GM19397 (cell line): ENCODE data around the gene DOP1B.
"Not testable (repeated sequence)": the region's sequence is repeated elsewhere in the genome, so short reads cannot be mapped to it uniquely, and the experiment has no call there.

Experiments used
- ATAC-seq: cut with Tn5 transposase; IDR thresholded peaks from one replicate; pipeline ENCODE4 v1.9.1; 2021; ENCODE audit warnings: mild to moderate bottlenecking, moderate library complexity; ENCODE audit not compliant: unreplicated experiment

Gene DOP1B

DNA sequence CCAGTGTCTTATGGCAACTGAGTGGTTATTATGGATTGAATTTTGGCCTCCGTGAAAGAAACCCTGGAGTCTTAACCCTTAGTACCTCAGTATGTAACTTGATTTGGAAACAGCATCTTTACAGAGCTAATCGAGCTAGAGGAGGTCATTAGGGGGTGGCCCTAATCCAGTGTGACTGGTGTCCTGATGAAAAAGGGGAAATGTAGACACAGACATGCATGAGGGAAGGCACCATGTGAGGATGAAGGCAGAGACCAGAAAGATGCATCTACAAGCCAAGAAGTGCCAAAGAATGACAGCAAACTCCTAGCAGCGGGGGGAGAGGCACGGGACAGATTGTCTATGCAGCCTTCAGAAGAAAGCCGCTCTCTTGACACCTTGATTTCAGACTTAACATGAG lies 14.7 kb downstream of the DOP1B start:
- no peak for ATAC-seq

DNA sequence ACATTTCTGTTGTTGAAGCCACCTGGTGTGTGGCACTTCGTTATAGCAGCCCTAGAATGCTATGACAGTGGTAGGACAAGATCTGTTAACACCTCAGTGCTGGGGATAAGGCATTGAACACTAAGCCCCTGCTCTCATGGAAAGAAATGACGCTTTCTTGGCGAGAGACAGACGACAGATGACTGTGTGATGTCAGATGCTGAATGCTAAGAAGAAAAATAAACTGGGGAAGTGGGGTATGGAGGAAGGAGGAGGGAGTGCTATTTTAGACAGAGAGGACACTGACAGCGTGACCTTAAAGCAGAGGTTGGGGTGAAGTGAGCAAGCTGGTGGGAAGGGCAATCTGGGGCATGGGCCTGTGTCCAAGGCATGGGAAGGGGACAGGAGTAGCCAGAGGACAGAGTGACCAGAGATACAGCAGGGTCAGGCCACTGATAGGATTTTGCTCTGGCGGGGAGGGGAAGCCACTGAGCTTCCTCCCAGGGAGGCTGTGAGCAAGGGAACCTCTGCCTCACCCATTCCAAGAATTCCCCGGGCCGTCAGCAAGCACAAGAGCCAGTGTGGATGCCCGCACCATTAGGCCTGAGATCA lies 15.2 kb downstream of the DOP1B start:
- no peak for ATAC-seq

DNA sequence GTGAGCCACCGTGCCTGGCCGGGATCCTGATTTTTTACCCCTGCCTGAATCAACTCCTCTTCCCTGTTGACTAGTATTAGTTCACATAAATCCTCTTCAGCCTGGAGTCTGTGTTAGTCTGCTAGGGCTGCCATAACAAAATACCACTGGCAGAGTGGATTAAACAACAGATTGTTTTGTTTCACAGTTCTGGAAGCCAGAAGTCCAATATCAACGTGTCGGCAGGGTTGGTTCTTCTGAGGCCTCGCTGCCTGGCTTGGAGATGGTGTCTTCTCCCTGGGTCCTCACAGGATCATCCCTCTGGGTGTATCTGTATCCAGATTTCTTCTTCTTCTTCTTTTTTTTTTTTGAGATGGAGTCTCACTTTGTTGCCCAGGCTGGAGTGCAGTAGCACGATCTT lies 18.2 kb downstream of the DOP1B start:
- no peak for ATAC-seq

DNA sequence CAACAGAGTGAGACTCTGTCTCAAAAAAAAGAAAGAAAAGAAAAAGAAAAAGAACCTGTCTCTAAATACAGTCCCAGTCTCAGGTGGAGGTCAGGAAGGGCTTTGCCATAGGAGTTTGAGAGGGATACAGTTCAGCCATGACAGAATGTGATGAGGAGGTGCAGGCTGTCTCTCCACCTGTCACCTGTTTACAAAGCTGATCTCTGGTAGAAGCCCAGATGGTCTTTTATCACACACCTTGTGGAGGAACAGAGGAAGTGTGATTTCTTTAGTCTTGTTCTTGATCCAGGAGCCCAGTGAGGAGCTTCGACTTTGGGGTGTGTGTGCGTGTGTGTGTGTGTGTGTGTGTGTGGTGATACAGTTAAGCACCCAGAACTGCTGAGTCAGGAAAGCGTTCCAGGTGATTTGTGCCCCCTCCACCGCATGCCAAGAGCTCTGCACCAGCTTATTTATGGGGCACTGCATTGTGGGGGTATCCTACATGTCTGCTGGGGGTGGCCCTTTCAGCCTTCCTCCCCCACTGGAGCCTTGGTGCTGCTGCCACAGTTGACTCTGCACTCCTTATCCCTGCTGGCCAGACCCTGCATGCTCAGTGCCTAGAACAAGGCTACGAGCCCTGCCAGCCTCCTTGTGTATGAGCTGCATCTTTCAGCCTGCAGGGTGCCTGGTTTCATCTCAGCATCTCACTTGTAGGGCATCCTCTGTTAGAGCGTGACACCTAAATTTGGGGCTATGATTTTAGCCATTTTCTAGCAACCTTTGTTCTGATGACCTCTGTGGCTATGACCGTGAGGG lies 19.3 kb downstream of the DOP1B start:
- no peak for ATAC-seq

DNA sequence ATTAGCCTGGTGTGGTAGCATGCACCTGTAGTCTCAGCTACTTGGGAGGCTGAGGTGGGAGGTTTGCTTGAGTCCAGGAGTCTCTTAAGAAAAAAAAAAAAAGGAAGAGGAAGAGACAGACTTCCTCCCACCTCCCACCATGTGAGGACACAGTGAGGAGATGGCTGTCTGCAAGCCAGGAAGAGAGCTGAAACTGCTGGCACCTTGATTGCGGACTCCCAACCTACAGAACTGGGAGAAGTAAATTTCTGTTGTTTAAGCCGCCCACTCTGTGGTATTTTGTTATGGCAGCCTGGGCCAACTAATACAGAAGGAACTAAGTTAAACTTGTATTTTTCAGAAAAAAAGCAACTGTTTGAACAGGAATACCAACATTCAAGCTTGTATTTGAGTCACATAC lies 21.7 kb downstream of the DOP1B start:
- ATAC-seq = no peak

DNA sequence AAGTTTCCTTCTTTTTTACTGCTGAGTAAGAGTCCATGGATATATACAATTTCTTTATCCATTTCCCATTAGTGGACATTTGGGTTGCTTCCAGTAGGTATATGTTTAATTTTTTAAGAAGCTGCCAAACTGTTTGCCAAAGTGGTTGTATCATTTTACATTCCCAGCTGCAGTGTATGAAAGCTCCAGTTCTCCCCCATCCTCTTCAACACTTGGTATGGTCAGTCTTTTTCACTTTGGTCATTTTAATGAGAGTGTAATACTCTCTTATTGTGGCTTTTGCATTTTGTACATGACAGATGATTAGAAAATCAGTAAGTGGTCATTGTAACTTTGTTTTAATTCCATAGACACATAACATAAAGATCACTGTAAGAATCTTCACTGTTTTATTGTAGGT lies 22.5 kb downstream of the DOP1B start:
- no peak for ATAC-seq

DNA sequence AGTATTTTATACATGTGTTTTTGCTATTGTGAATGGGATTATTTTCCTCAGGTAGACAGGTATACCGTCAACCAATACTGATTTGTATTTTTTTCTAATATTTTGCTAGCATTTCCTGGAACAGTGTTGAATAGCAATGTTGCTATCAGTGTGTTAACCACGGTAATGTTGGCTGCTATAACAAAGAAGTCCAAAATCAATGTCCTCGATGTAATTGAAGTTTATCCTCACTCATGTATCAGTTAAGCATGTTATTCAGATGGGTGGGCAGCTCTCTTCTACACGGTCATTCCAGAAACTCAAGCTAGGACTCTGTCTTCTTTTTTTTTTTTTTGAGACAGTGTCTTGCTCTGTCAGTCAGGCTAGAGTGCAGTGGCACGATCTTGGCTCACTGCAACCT lies 24.3 kb downstream of the DOP1B start:
- ATAC-seq = no peak

DNA sequence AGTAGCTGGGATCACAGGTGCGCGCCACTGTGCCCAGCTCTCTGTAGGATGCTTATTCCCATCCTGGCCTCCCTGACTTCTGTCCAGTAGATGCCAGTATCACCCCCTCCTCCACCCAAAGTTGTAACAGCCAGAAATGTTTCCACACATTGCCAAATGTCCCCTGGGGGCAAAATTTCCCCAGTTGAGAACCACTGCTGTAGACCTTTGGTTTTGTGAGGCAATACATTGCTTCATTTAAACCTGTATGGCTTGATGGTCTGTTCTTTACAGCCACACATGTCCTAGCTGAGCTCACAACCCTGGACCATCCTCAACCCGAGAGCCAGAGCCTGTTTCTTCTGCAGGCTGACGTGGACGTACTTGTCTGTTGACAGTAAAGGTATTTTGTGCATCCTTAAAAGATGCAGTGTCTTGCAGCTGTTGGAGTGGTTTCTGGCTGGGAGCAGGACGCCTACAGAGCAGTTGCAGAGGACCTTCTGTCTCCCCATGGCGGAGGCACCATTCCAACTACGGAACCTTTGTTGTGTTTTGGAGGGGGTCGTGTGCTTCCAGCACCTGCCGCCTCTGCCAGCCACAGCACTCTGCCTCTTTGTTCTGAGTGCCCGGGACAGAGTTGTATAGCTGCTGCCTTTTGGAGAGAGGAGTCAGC lies 26.6 kb downstream of the DOP1B start:
- no peak for ATAC-seq

DNA sequence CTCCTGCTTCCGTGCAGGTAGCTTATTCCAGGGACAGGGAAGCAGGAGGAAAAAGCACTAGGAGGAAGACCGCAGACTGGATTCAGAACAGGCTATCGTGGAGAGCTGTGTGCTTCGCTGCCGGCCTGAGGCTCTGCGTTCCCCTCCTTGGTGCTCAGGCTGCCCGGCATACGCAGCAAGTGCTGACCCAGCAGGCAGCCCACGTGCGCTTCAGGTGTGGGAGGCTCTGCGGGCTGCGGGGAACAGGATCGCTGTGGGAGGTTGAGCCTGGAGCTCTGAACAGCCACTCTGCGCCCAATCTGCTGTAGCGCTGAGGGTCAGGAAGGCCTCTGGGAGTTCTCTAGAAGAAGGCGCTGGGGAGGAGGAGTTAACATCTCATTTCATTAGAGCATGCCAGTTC lies 27.9 kb downstream of the DOP1B start:
- no peak for ATAC-seq

DNA sequence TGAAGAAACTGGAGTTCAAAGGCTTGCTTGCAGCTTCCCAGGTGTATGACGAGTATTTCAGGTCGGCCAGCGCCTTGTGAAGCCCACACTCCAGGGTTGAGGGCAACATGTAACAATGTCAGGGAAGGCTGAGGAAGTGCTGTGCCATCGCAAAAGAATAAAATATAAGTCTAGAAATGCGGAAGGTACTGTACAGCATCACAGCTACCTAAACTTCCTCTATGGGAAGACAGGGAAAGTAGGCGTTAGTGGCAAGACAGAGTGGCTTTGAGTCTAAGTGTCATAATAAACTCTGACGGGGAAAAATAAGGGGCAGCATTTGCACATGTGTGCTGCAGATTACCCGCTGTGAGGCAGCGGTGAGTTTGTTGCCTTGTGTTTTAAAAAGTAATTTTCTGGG lies 28.9 kb downstream of the DOP1B start:
- ATAC-seq = no peak

DNA sequence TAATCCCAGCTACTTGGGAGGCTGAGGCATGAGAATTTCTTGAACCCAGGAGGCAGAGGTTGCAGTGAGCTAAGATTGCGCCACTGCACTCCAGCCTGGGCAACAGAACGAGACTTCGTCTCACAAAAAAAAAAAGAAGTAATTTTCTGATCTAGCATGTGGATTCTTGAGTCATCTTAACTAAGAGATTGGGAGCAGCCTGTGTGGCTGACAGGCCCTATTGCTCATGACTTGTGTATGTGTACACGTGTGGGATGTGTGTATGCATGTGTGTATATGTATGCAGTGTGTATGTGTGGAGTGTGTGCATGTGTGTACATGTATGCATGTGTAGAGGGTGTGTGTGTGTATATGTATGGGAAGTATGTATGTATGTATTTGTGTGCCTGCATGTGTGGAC lies 29.5 kb downstream of the DOP1B start:
- ATAC-seq = no peak

DNA sequence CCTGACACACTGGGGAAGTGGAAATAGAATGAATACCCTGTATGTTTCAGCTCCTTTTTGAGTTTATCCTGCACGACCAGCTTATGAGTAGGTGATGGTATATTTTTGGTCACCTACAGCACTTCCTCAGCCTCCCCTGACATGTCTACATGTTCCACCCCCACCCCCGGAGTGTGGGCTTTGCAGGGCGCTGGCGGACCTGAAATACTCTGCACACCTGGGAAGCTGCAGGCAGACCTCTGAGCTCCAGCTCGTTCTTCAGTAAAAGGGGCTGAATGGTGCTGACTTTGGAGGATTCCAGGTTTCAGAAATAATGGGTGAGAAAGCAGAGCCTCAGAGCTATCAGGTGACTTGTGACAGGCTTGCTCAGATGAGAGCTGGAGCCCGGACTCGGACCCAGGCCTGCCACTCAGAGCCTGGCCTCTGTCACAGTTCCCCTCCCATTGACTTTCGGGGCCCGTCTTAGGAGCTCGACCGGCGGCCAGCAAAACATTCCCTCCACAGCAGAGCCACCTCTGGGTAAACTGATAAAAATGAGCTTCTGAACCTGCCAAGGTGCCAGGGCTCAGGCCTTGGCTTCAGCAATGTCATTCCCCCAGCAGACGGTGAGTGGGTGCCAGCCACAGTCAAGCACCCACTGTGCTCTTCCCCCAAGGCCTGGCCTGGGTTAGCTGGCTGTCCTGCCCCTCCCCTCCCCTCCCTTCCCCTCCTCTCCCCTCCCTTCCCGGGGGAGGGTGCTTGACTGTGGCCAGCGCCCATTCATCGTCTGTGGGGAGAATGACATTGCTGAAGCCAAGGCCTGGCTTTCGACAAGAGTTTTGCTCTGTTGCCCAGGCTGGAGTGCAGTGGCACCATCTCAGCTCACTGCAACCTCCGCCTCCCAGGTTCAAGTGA lies 30.1 kb downstream of the DOP1B start:
- no peak for ATAC-seq

DNA sequence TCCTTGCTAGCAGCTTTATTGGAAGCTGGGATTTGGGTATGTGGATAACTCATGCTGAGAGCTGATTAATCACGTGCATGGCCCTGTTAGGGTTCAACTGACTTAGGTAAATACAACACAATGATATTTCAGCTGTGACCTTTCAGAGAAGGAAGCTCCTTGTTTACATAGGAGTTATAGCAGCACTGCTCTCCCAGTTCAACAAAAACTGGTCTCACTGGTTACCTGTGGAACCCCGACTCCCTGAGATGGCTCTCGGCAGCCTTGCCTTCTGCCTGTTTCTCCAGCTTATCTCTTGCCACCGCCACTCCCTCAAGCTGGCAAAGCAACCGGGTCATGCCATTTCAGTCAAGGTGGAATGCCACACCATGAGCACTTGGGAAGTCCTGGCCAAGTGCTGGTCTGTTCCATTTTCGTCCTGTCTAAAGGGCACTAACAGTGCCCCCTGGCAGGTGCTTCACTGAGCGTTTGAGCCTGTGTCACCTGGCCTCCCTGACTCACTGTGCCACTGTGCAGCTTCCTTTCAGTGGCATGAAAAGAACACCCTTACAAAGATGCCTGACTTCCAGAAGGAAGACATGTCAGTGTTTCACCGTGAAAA lies 31.6 kb downstream of the DOP1B start:
- no peak for ATAC-seq

DNA sequence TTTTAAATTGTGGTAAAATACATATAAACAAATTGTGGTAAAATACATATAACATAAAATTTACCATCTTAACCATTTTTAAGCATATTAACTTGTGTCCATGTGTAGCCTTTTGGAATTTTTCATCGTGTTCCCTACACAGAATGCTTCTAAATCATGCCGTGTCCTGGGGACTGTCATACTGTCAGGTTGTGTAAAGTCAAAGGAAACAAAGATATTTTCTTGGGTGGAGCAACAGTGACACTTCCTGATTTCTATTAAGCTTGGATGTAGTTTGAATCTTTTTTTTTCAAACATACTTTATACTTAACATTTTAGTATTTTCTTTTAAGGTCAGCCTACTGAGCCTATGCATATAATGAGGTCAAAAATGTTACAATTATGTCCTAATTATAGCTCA lies 32.3 kb downstream of the DOP1B start:
- ATAC-seq = no peak

DNA sequence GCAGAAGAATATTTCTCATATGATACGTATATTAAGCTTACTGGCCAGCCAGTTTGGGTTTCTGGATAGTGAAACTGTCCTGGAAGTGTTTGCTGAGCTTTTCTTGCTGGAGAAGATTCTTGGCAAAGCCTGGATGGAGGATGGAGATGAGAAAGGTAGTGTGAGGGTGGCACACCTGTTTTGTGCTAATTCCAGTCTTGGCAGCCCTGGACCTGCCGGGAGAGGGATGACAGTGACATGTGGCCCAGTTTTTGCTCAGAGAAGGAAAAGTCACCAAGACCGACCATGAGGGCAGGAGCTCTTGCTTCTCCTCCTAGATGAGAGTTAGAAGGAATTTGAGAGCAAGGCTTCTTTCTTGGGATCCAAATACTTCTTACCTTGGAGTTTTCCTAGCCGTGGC lies 34.1 kb downstream of the DOP1B start:
- no peak for ATAC-seq

DNA sequence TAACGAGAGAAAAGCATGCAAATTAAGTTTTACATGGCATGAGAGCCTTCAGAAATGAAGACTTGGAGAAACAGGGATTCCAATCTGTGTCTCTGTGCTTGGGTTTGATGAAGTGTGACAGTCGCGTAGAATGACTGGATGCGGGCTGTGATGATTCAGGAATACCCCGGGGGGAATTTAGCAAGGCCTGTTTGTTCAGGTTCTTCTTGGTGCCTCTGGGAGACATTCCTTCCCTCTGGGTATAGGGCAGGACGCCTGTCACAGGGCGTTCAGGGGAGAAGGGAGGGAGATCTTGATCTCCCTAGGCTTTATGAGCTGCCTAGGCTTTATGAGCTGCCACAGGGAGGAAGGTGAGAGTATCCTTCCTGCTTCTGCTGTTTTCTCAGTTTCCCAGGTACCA lies 36.6 kb downstream of the DOP1B start:
- ATAC-seq = no peak

DNA sequence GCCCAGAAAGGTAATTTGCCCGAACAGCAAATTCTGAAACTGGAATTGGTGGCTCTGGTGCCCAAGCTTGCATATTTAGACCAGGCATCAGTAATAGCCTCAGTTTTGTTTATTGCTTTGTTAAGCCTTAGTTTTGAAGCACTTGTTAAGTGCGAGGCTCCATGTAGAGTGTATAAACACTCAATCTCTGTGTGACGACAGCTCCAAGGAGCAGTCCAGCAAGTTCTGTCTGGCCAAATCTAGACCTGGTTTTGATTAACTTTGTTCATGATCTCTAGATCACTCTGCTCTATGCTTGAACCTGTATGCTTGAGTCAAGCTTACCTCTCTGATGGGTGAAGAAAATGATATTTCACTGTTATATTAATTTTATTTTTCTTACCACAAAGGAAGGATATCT lies 37.4 kb downstream of the DOP1B start:
- no peak for ATAC-seq

DNA sequence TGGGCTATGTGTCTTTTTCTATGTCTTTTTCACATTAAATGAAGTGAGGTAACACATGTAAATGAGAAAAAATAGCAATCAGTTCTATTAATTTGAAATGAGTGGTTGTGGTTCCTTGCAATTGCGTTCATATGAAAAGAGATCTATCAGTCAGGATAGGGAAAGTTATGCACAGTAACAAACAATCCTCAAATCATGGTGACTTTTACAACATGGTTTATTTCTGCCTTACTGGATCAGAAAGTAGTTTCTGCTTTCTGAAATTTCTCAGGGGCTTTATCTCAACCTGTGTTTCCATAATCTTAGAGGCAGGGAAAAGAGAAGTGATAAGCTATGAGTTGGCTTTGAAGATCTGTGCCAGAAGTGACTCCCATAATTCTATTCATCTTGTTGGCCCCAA lies 39.0 kb downstream of the DOP1B start:
- ATAC-seq = no peak

DNA sequence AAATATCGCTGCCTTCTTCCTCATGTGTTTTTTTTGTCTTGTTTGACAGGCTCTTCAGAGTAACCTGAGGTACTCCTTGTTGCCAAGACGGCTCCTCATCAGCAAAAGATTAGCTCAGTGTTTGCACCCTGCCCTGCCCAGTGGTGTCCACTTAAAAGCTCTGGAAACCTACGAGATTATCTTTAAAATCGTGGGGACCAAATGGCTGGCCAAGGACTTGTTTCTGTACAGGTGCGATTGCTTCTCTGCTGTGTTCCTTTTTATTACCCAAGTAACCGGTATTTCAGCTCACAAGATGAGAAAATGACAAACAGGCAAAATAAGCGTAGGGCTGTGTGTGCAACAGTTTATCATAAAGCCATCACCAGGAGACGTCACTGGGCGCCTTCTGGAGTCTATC lies 42.4 kb downstream of the DOP1B start:
- ATAC-seq = no peak

DNA sequence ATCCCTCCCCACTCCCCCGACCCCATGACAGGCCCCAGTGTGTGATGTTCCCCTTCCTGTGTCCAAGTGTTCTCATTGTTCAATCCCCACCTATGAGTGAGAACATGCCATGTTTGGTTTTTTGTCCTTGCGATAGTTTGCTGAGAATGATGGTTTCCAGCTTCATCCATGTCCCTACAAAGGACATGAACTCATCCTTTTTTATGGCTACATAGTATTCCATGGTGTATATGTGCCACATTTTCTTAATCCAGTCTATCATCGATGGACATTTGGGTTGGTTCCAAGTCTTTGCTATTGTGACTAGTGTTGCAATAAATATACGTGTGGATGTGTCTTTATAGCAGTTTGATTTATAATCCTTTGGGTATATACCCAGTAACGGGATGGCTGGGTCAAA lies 43.0 kb downstream of the DOP1B start:
- not testable (repeated sequence) for ATAC-seq

DNA sequence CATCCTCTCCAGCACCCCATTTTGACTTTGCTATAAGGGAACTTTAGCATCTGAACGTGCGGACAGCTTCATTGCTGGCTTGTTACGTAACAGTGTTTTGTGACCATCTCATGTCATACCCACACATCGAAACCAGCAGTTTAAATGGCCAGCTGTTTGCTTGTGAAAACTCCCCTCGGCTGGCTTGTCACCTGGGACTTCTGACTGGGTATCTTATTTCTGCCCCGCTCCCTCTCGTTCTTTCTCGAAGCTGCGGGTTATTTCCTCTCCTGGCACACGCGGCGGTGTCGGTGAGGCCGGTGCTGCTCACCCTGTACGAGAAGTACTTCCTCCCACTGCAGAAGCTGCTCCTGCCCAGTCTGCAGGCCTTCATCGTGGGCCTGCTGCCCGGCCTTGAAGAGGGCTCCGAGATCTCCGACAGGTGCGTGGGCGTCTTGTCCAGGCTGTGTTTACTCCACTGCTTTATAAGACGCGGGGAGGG lies 43.5 kb downstream of the DOP1B start:
- no peak for ATAC-seq
